Caki2 (cell line): ENCODE results near the gene RNU6-7. TPM values are rescaled to one million over a fixed set of nuclear protein-coding genes. Genes with fewer than 3 reads are reported as not detected.
A peak's percentile ranks its signal among the peaks of the same experiment; 100 is the strongest.

ENCODE experiments used
- DNase-seq: peaks from one replicate; pipeline ENCODE4 v3.0.0-alpha.2; 2015; ENCODE audit warnings: low read depth
- in situ Hi-C: cut with HindIII; loops from 2 replicates; pipeline ENCODE4 v1.10.0; 2016; ENCODE audit warnings: low sequenced_read_pairs, low pct_unique_long_range_greater_than_20kb, mixed read lengths
- total RNA-seq: library from RNA; depleted of rRNA; stranded (reverse); fragments of >200 nt; shearing (Covaris generic); gene quantifications from 2 replicates; pipeline ENCODE4 v1.2.3, GENCODE V29; 2014; ENCODE audit warnings: low replicate concordance; rRNA removed

The RNU6-7 gene
- not detected in 2 replicates for total RNA-seq

GRCh38 chr14:32201816-32202490 lies at the start of gene RNU6-7:
RNU6-7 (plus strand) TSS chr14:32202045.
- in situ Hi-C loops: no loop called here
- DNase-seq: peak; percentile 65

- DNase-seq: no peak
- in situ Hi-C loops: no loop called here
Observed at GRCh38 chr14:32166029-32166428, 35.8 kb upstream of the RNU6-7 start.

- in situ Hi-C loops: no loop called here
- no peak for DNase-seq
Observed at GRCh38 chr14:32166924-32167323, 34.9 kb upstream of the RNU6-7 start.

- peak; percentile 77 for DNase-seq
- in situ Hi-C loops: no loop called here
Observed at GRCh38 chr14:32167907-32168306, 33.9 kb upstream of the RNU6-7 start.

DNA sequence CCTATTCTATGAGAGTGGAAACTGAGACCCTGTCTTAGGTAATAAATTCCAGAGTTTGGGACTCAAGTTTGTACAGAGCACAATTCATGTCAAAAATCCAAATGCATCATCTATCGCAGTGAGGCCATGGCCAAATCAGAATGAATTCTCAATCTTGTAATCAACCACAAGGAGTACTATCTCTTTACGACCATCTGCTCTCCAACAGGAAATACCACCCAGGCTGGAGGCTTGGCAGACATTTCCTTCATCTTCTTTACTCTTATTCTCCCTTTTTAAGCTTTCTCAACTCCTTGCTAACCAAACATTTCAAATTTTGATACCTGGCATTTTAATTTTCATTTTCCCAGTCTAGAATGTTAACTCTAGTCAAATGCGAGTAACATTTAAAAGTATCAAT lies 32.7 kb upstream of the RNU6-7 start:
- DNase-seq: no peak
- in situ Hi-C loops: no loop called here

DNA sequence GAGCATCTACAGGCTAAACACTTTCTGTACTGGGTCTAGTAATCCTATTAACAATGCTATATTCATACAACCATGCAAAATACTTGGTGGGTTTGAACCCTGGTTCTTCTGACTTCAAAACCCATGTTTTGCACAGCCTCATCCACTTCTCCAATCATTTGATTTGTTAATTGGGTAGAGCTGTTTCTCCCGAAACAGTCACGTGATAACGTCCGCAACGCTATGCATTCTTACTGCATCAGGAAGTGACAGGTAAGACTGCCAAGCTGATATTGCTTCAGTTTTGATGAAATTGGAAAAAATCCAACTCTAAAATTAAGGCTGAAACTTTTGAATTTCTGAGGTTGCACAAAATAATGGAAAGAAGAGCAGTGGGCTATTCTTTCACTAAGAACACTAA lies 30.4 kb upstream of the RNU6-7 start:
- in situ Hi-C loops: no loop called here
- DNase-seq: no peak

DNA sequence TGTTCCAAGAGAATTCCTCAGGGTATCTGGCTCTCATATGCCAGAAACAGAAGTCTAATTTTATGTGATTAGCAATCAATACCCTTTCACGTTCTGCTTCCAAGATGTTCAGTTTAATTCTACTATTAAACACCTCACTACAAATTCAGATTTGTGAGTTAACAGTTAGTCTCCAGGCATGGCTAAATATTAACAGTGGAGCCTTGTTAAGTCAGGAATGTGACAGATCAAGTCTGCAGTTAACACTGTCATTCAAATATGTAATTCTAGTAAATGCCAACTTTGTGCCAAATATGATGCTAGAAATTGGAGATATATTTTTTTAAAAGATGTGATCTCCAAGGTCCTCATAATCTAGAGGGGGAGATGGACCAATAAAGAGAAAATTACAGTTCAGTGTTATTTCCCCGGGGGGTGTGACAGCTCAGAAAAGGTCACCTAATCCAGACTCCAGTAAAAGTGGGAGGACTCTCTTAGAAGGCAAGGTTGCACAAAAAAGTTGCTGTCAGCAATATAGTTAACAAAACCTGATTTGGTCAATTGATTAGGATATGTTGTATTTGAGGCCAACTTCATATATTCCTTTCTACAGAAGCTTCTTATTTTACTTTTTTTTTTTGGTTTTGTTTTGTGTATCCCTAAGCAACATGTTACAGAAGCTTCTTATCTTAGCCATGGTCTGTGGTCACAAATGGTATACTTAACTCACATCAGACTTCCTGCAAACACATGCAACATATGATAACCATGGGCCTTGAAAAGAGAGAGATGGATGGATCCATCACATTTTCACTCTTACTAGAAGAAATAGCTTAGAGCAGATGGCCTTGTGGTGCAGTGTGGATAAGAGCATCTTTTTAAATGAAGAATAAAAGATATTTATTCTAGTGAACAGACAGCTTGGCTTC lies 18.4 kb upstream of the RNU6-7 start:
- DNase-seq: no peak
- in situ Hi-C loops: no loop called here

DNA sequence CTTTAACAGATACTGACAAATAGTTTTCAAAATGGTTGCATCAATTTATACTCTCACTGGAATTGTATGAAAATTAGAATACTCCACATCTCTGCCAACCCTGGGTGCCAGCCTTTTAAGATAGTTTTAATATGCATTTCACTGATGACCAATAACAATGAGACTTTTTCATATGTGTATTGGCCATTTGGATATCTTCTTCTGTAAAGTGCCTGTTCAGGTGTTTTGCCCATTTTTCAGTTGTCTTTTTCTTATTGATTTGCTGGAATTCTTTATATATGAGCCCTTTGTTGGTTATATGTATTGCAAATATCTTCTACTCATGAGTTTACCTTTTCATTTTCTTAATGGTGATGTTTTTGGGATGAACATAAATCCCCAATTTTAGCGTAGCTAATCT lies 16.7 kb upstream of the RNU6-7 start:
- in situ Hi-C loops: no loop called here
- DNase-seq: no peak

DNA sequence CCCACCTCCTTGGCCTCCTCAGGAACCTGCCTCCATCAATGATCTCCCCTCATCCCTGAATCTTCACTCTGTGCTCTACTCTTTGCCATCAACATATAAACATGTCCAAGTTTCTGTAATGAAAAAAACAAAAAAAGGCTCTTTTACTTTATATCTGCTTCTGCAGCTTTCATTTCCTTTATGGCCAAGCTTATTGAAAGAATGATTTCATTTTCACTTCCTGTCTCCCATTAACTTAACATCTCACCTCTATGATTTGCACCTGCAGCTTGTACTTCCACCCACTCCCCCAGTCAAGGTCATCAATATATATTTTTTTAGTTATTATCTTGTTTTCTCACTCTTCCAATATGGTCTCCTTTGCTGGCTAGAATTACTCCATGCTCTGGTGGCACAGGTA lies 15.6 kb upstream of the RNU6-7 start:
- no peak for DNase-seq
- in situ Hi-C loops: no loop called here

DNA sequence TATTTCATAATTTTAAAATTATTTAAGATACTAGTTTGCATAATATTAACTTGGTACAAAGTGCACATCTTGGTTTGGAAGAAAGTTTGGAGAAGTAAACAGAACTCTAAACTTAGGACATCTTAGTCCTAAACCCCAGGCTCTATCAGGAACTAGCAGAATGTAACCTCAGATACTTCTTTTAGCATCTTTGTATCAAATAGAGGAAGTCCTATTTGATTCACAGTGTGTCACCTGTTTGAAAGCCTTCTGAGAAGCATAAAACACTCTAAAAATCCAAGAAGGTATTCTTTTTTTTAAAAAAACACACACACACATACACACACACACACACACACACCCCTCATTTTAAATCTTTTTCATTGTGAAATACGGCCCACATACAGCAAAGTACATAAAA lies 12.0 kb upstream of the RNU6-7 start:
- in situ Hi-C loops: no loop called here
- DNase-seq: no peak

GRCh38 chr14:32190673-32191072 lies 11.2 kb upstream of the RNU6-7 start:
- in situ Hi-C loops: no loop called here
- DNase-seq: no peak

GRCh38 chr14:32192712-32193373 lies 9.0 kb upstream of the RNU6-7 start:
- in situ Hi-C loops: no loop called here
- no peak for DNase-seq

GRCh38 chr14:32193532-32193931 lies 8.3 kb upstream of the RNU6-7 start:
- in situ Hi-C loops: no loop called here
- no peak for DNase-seq

DNA sequence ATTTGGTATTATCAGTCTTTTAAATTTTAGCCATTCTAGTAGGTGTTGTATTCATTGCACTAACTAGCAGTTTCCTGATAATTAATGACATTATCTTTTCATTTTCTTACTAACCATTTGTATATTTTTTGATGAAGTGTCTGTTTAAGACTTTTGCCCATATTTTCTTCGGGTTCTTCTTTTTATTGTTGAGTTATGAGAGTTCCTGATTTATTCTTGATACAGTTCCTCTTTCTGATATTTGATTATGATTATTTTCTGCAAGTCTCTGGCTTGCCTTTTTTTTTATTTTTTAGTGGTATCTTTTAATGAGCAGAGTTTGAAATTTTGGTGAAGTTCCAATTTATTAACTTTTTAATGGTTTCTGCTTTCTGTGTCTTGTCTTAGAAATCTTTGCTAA lies 6.2 kb upstream of the RNU6-7 start:
- in situ Hi-C loops: no loop called here

GRCh38 chr14:32197919-32198318 lies 3.9 kb upstream of the RNU6-7 start:
- DNase-seq: no peak
- in situ Hi-C loops: no loop called here

More for the DNA sequence above, 6.2 kb upstream of the RNU6-7 start:
- DNase-seq: no peak

DNA sequence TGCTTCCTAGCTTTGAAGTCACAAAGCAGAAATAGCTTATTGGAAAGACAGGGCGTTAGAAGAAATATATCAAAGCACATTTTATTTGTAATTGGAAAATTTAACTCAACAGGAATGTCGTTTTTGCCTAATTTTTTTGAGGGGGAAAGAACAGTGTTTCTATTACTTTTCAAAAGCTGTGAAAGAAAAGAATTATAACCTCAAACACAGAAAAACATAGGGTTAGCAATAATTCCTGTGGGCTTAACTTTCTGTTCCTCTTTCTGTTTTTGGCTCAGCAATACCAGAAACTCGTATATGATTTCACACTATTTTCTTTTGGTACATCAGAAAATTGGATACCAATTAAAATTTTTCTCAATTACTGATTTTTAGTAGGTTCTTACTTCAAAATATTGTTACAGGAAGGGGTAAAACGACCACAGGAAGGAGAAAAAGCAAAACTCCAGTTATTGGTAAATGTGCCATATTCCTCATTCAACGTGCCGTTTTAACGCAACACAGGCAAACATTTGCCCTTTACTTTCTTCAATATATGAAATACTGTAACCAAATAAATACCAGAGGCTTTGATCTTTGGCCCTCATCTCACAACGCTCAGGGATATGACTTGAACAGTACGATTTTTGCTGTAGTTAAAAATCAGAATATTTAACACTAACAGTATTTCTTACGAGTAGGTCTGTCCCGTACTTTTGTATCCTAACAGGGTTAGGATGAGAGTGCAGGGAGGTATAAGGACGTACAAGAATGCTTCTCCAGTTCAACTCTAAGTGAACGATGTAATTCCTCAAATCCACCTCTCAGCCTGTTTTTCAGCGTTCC lies 1.3 kb upstream of the RNU6-7 start:
- DNase-seq: no peak
- in situ Hi-C loops: no loop called here

DNA sequence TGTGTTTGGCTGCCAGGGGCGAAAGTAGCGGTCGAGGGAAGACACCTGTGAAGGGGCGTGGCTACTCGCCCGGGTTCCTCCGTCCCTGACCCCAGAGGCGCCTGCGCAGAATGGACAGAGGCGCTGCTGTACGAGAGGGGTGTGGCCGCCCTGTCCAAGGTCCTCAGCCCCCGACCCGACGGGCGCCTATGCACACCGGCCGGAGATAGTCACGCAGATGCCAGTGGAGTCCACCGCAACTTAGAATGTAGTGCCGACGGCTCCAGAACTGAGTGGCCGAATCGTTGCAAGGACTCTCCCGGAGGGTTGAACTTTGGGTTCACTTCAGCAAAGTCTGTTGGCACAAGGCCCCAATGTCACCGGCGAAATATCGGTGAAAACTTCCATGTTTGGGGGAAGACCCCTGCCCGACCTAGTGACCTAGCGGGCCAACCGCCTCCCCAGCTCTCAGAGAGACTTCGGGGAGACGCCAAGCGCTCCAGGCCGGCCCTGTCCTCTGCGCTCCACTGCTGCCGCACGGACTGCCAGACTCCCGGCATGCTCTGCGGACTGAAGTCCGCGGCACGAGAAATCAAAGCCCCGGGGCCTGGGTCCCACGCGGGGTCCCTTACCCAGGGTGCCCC lies 541 bp upstream of the RNU6-7 start:
- DNase-seq: peak; percentile 78
- in situ Hi-C loops: no loop called here

GRCh38 chr14:32202491-32202997 lies 699 bp downstream of the RNU6-7 start:
- in situ Hi-C loops: no loop called here

More at GRCh38 chr14:32202491-32202997, 699 bp downstream of the RNU6-7 start:
- peak; percentile 71 for DNase-seq
